Neural crest cell (in vitro differentiated cells): ENCODE measurements around the gene GPR142. TPM values are rescaled to one million over a fixed set of nuclear protein-coding genes. Genes with fewer than 3 reads are reported as not detected.

Experiments
- DNase-seq: peaks from one replicate; pipeline ENCODE4 v3.0.0; 2021; ENCODE audit warnings: low read depth, mixed read lengths, low spot score
- H3K27ac Mint-ChIP-seq: one replicate; pipeline ENCODE4 v1.8.0; 2021; ENCODE audit warnings: mild to moderate bottlenecking, mixed read lengths; ENCODE audit not compliant: unreplicated experiment
- H3K27me3 Mint-ChIP-seq: 2 replicates; pipeline ENCODE4 v1.8.0; 2021; ENCODE audit warnings: low read depth, mild to moderate bottlenecking, mixed read lengths
- H3K36me3 Mint-ChIP-seq: 2 replicates; pipeline ENCODE4 v1.8.0; 2021; ENCODE audit warnings: low read depth, mild to moderate bottlenecking, mixed read lengths
- H3K4me1 Mint-ChIP-seq: 2 replicates; pipeline ENCODE4 v1.8.0; 2021; ENCODE audit warnings: mixed read lengths
- H3K4me3 Mint-ChIP-seq: one replicate; pipeline ENCODE4 v1.8.0; 2021; ENCODE audit warnings: mild to moderate bottlenecking, mixed read lengths
- H3K9me3 Mint-ChIP-seq: 2 replicates; pipeline ENCODE4 v1.8.0; 2021; ENCODE audit warnings: mixed read lengths
- CTCF ChIP-seq: fragments of 200-600 bp; sonication (generic); conservative IDR thresholded peaks from 2 replicates; pipeline ENCODE4 v1.5.0; 2021; ENCODE audit warnings: antibody characterized with exemption, mild to moderate bottlenecking
- total RNA-seq: library from RNA; stranded (reverse); gene quantifications from 2 replicates; pipeline ENCODE4 v1.2.1, GENCODE V29; 2021

Gene GPR142
- total RNA-seq, 1 donor from 2014 or later: 0.23 TPM

- TF ChIP-seq CTCF: no peak
- no peak overlapping the region for H3K27ac Mint-ChIP-seq
- no peaks in the 10 kb centered on the region for H3K27me3 Mint-ChIP-seq
- no peaks in the 10 kb centered on the region for H3K9me3 Mint-ChIP-seq
- H3K36me3 Mint-ChIP-seq: no peaks in the 10 kb centered on the region
- no peak for DNase-seq
- H3K4me3 Mint-ChIP-seq: no peak overlapping the region
- H3K4me1 Mint-ChIP-seq: no peaks in the 10 kb centered on the region
Observed at GRCh38 chr17:74390680-74391653, 23.7 kb downstream of the GPR142 start.

- Mint-ChIP-seq H3K4me1 (no peaks in the 10 kb centered on the region), H3K9me3 (no peaks in the 10 kb centered on the region), H3K4me3 (no peak overlapping the region), H3K36me3 (no peaks in the 10 kb centered on the region), H3K27ac (no peak overlapping the region), H3K27me3 (no peaks in the 10 kb centered on the region)
- no peak for TF ChIP-seq CTCF
- no peak for DNase-seq
Observed at GRCh38 chr17:74391771-74392170, 24.5 kb downstream of the GPR142 start.

GRCh38 chr17:74392848-74393247 is 25.5 kb downstream of the GPR142 start:
- H3K4me1 Mint-ChIP-seq: no peaks in the 10 kb centered on the region
- no peak for TF ChIP-seq CTCF
- no peaks in the 10 kb centered on the region for H3K27me3 Mint-ChIP-seq
- no peak overlapping the region for H3K4me3 Mint-ChIP-seq
- H3K9me3 Mint-ChIP-seq: no peaks in the 10 kb centered on the region
- H3K27ac Mint-ChIP-seq: no peak overlapping the region
- no peaks in the 10 kb centered on the region for H3K36me3 Mint-ChIP-seq
- no peak for DNase-seq

GRCh38 chr17:74393346-74393942 is 26.1 kb downstream of the GPR142 start:
- H3K27ac Mint-ChIP-seq: no peak overlapping the region
- H3K36me3 Mint-ChIP-seq: no peaks in the 10 kb centered on the region
- no peaks in the 10 kb centered on the region for H3K9me3 Mint-ChIP-seq
- H3K27me3 Mint-ChIP-seq: no peaks in the 10 kb centered on the region
- TF ChIP-seq CTCF: no peak
- H3K4me3 Mint-ChIP-seq: no peak overlapping the region
- no peaks in the 10 kb centered on the region for H3K4me1 Mint-ChIP-seq
- no peak for DNase-seq

- Mint-ChIP-seq H3K27me3 (no peaks in the 10 kb centered on the region), H3K9me3 (no peaks in the 10 kb centered on the region), H3K4me3 (no peak overlapping the region), H3K27ac (peak overlapping the region; percentile 66), H3K4me1 (no peaks in the 10 kb centered on the region), H3K36me3 (no peaks in the 10 kb centered on the region)
- TF ChIP-seq CTCF: no peak
- DNase-seq: no peak
Observed at GRCh38 chr17:74394275-74394950, 27.1 kb downstream of the GPR142 start.
